Osteocyte (in vitro differentiated cells): ENCODE data around the gene GYG1. TPM values are rescaled to one million over a fixed set of nuclear protein-coding genes. Genes with fewer than 3 reads are reported as not detected.

Experiments used
- DNase-seq: peaks from one replicate; pipeline ENCODE4 v3.0.0; 2021; ENCODE audit warnings: mixed read lengths; ENCODE audit not compliant: unreplicated experiment; ENCODE audit errors: extremely low spot score
- H3K27ac Mint-ChIP-seq: one replicate; pipeline ENCODE4 v1.8.0; 2021; ENCODE audit warnings: mild to moderate bottlenecking, mixed read lengths; ENCODE audit not compliant: unreplicated experiment
- H3K27me3 Mint-ChIP-seq: one replicate; pipeline ENCODE4 v1.8.0; 2021; ENCODE audit warnings: mixed read lengths; ENCODE audit not compliant: unreplicated experiment
- H3K36me3 Mint-ChIP-seq: one replicate; pipeline ENCODE4 v1.8.0; 2021; ENCODE audit warnings: mixed read lengths; ENCODE audit not compliant: unreplicated experiment
- H3K4me1 Mint-ChIP-seq: one replicate; pipeline ENCODE4 v1.8.0; 2021; ENCODE audit warnings: mixed read lengths; ENCODE audit not compliant: unreplicated experiment
- H3K4me3 Mint-ChIP-seq: one replicate; pipeline ENCODE4 v1.8.0; 2021; ENCODE audit warnings: mild to moderate bottlenecking, moderate library complexity, mixed read lengths; ENCODE audit not compliant: unreplicated experiment
- H3K9me3 Mint-ChIP-seq: one replicate; pipeline ENCODE4 v1.8.0; 2021; ENCODE audit warnings: mixed read lengths; ENCODE audit not compliant: unreplicated experiment
- long read RNA-seq: library from polyadenylated mRNA; unstranded; transcript quantifications from one replicate; pipeline ENCODE4 v2.0.0, GENCODE V29; 2021
- total RNA-seq: library from RNA; stranded (reverse); gene quantifications from 2 replicates; pipeline ENCODE4 v1.2.1, GENCODE V29; 2021
- TF ChIP-seq, protein P1 (sequence below): fragments of 200-600 bp; sonication (generic); IDR thresholded peaks from 2 replicates; pipeline ENCODE4 v1.5.0; 2021; ENCODE audit warnings: antibody characterized with exemption, mild to moderate bottlenecking, moderate library complexity

Gene GYG1
- 43.0 and 46.8 TPM in 2 replicates for total RNA-seq
- long read RNA-seq, transcript GYG1-210 (6 exons, 1,563 nt), result minor isoform, 5 of 441 reads
- long read RNA-seq, transcript GYG1-201 (7 exons, 1,890 nt), result major isoform, 408 of 441 reads
- long read RNA-seq, partial matches to known transcripts, result 5 of 441 reads
- long read RNA-seq, other reads (novel, unspliced or antisense), result 23 of 441 reads

DNA sequence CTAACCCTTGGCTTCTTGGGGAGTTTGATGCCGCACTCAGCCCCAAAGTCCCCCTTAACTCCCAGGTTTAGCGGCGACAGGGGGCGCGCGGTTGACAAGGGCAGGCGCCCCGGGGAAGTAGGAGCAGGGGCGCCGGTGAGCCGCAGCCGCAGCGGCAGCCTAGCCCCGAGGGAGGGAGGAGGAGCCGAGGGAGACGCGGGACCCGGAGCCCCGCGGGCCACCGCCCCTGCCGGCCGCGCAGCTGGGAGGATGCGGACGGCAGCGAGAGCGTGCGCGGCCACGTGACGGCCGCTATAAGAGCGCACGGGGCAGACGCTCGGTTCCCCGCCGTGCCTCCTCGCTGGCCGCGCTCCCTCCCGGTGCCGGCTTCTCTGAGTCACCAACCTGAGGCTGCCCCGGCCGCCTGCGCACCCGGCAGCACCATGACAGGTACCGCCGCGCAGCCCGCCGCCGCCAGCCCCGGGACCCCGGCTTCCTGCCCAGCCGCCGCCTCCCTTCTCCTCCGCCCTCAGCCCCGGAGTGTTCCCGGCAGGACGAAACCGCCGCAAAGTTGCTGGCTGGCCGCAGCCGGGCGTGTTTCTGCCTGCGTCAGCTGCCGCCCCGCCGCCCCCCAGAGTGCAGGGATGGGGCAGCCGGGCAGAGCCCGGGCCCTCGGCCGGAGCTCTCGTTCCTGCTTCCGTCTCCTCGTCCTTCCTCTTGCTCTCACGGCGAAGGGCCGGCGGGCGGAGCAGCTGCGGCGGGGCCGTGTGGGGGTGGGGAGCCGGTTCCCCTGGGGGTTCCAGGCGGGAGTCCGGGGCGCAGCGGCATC is at the start of gene GYG1:
Gene GYG1 (plus strand): TSS at position 322 of the 808 bp plus-strand sequence. CDS start 101 bp downstream, at position 423.
- TF ChIP-seq, protein P1, sequence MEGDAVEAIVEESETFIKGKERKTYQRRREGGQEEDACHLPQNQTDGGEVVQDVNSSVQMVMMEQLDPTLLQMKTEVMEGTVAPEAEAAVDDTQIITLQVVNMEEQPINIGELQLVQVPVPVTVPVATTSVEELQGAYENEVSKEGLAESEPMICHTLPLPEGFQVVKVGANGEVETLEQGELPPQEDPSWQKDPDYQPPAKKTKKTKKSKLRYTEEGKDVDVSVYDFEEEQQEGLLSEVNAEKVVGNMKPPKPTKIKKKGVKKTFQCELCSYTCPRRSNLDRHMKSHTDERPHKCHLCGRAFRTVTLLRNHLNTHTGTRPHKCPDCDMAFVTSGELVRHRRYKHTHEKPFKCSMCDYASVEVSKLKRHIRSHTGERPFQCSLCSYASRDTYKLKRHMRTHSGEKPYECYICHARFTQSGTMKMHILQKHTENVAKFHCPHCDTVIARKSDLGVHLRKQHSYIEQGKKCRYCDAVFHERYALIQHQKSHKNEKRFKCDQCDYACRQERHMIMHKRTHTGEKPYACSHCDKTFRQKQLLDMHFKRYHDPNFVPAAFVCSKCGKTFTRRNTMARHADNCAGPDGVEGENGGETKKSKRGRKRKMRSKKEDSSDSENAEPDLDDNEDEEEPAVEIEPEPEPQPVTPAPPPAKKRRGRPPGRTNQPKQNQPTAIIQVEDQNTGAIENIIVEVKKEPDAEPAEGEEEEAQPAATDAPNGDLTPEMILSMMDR, result peak; percentile 44
- DNase-seq, result peak; percentile 91
- peaks cover 2% of the 10 kb centered on the region for H3K27me3 Mint-ChIP-seq
- peaks cover 14% of the 10 kb centered on the region for H3K36me3 Mint-ChIP-seq
- H3K4me1 Mint-ChIP-seq, result peaks cover 20% of the 10 kb centered on the region
- H3K27ac Mint-ChIP-seq, result peak within 1 kb of the TSS; percentile 71
- H3K9me3 Mint-ChIP-seq, result no peaks in the 10 kb centered on the region
- H3K4me3 Mint-ChIP-seq, result peak within 1 kb of the TSS; percentile 79

DNA sequence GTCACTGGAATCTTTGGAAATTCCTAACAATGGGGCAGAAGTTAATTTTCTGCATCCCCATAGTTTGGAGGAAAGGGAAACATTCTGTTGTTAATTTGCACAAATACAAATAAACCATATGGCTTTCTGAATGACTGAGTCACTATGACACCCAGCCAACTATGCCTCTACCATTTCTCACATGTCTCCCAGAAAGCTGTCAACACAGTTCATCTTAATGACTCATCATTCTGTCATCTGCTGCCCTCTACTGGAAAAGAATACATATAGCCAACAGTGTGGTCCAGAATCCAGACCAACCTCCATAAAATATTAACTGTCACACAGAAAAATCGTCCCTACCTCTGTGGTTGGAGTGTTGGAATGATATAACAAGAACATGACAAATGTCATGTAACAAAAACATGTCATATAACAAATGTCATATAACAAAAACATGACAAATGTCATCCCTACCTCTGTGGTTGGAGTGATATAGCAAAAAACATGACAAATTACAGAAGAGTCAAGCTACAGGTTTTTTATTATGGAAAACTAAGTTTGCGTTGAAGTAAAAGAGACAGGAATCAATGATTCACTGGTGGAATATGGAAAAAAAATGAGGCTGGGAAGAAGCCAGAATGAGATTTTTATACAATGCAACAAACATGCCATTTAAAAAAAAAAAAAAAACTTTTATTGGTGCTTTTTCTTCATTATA is 47.7 kb upstream of the GYG1 start:
- Mint-ChIP-seq H3K9me3 (no peaks in the 10 kb centered on the region), H3K4me3 (no peak overlapping the region), H3K27me3 (peaks cover 16% of the 10 kb centered on the region), H3K27ac (no peak overlapping the region), H3K36me3 (no peaks in the 10 kb centered on the region), H3K4me1 (peaks cover 2% of the 10 kb centered on the region)
- DNase-seq, result no peak
- TF ChIP-seq, protein P1, result peak; percentile 86

DNA sequence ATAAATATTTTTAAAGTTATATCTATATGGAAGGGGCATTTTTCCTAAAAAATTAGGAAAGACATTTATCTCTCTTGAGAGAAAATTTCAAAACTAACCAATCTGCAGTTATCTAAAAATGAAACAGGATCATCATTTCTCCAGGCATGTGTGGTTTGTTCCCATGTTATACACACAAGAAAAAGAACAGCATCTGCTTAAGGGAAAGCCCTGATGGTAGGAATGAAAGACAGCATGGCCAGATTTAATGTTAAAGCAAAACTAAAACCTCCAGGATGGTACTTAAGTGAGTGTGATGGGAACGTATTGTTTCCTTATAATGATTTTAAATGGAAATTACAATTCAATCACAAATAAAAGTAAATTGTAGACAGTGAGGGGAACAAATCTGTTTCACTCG is 46.2 kb upstream of the GYG1 start:
- Mint-ChIP-seq H3K36me3 (no peaks in the 10 kb centered on the region), H3K27me3 (peaks cover 5% of the 10 kb centered on the region), H3K4me1 (peaks cover 2% of the 10 kb centered on the region), H3K4me3 (no peak overlapping the region), H3K9me3 (no peaks in the 10 kb centered on the region), H3K27ac (no peak overlapping the region)
- DNase-seq, result no peak
- TF ChIP-seq, protein P1, result no peak

DNA sequence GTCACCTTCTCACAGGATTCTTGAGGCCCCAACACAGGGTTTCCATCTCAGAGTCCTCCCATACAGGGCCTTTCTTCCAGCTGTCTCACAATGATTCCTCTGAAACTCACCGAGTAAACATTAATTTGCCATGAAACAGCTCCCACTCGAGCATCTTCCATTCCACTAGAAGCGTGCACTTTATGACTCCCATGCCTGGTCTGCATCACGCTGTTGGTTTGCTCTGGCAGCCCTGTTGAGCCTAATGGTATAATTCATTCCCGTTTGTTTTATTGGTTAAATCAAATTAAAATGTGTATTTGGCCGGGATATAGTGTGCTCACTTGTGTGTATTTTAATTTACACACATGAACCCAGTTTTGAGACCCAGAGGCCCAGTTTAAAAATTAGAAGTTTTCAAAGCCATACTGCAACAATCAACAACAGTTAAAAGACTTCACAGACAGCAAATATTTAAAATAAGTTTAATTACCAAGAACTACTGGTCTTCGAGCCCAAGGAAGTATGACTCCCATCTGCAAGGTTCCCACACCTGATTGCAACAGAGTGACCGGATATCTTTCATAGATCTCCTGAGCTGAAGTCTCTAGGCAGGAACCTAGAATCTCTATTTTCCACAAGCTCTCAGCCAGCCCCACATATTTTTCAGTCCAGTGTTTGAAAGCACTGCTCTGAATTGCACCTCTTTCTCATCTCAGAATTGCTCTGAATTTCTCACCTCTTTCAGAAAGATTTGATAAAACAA is 42.3 kb upstream of the GYG1 start:
- Mint-ChIP-seq H3K36me3 (no peaks in the 10 kb centered on the region), H3K27me3 (no peaks in the 10 kb centered on the region), H3K4me1 (peaks cover 10% of the 10 kb centered on the region), H3K4me3 (no peak overlapping the region), H3K27ac (no peak overlapping the region), H3K9me3 (no peaks in the 10 kb centered on the region)
- TF ChIP-seq, protein P1, result no peak
- no peak for DNase-seq
